Skeletal muscle tissue (tissue), 4 donors: Measurements from ENCODE around the gene SRRM1. TPM values are rescaled to one million over a fixed set of nuclear protein-coding genes. Genes with fewer than 3 reads are reported as not detected.

Experiments used
- H3K27ac ChIP-seq: one replicate; pipeline ENCODE4 v1.7.0; 2013; ENCODE audit warnings: mild to moderate bottlenecking, low read depth, low read length, inconsistent platforms
- H3K27me3 ChIP-seq, 3 donors: one replicate each; pipeline ENCODE4 v1.7.0; 2013; ENCODE audit warnings: low read length in 3 of 3; ENCODE audit not compliant: control insufficient read depth in 3 of 3, insufficient read depth in 3 of 3
- H3K36me3 ChIP-seq, 3 donors: one replicate each; pipeline ENCODE4 v1.7.0; 2013; ENCODE audit warnings: low read length in 3 of 3; ENCODE audit not compliant: control insufficient read depth in 3 of 3, insufficient read depth in 3 of 3
- H3K4me1 ChIP-seq, 3 donors: one replicate each; pipeline ENCODE4 v1.7.0; 2013; ENCODE audit warnings: low read length in 3 of 3, mild to moderate bottlenecking in 3 of 3; ENCODE audit not compliant: control insufficient read depth in 3 of 3, insufficient read depth in 3 of 3
- H3K4me3 ChIP-seq, 3 donors: one replicate each; pipeline ENCODE4 v1.7.0; 2013; ENCODE audit warnings: low read length in 3 of 3
- H3K9ac ChIP-seq, 3 donors: one replicate each; pipeline ENCODE4 v1.7.0; 2013; ENCODE audit warnings: low read length in 3 of 3, mild to moderate bottlenecking in 3 of 3, moderate library complexity in 2 of 3, low read depth in 1 of 3
- H3K9me3 ChIP-seq, 3 donors: one replicate each; pipeline ENCODE4 v1.7.0; 2013; ENCODE audit warnings: low read length in 3 of 3; ENCODE audit not compliant: control insufficient read depth in 3 of 3
- total RNA-seq: library from RNA; depleted of rRNA; stranded (reverse); fragments of >200 nt; gene quantifications from one replicate; pipeline ENCODE4 v1.2.3, GENCODE V29; 2014
- donor health status: Osteomylitis.

SRRM1 gene
- total RNA-seq, 1 donor from 2014 or later, result 29.2 TPM

- Histone ChIP-seq H3K27ac (peak overlapping the region; percentile 100), H3K4me3 (peak overlapping the region; percentile 48 to 72 (median 68)), H3K27me3 (no peaks in the 10 kb centered on the region), H3K9ac (peak overlapping the region; percentile 87 to 100 (median 100)), H3K4me1 (peaks cover 21 to 27% (median 27%) of the 10 kb centered on the region in 3 donors), H3K36me3 (peaks cover 3 to 6% (median 5%) of the 10 kb centered on the region in 3 donors), H3K9me3 (no peaks in the 10 kb centered on the region)
These were observed 1.4 kb upstream of the SRRM1 start for GRCh38 chr1:24641646-24642151.

GRCh38 chr1:24643363-24644099 lies 429 bp downstream of the SRRM1 start:
- Histone ChIP-seq H3K9me3 (no peaks in the 10 kb centered on the region), H3K27me3 (no peaks in the 10 kb centered on the region), H3K27ac (peak overlapping the region; percentile 90), H3K4me1 (peaks cover 21 to 27% (median 27%) of the 10 kb centered on the region in 3 donors), H3K36me3 (peaks cover 18 to 21% (median 18%) of the 10 kb centered on the region in 3 donors), H3K4me3 (peak overlapping the region; percentile 87 to 91 (median 89)), H3K9ac (peak overlapping the region; percentile 91 to 97 (median 93))

GRCh38 chr1:24644100-24644384 lies 940 bp downstream of the SRRM1 start:
- no peaks in the 10 kb centered on the region for H3K27me3 ChIP-seq
- H3K27ac ChIP-seq, result peak overlapping the region; percentile 90
- H3K9ac ChIP-seq, result peak overlapping the region; percentile 91 to 97 (median 93)
- H3K36me3 ChIP-seq, result peaks cover 22 to 26% (median 23%) of the 10 kb centered on the region in 3 donors
- H3K4me3 ChIP-seq, result peak overlapping the region; percentile 87 to 91 (median 89)
- H3K9me3 ChIP-seq, result no peaks in the 10 kb centered on the region
- peaks cover 21 to 27% (median 27%) of the 10 kb centered on the region in 3 donors for H3K4me1 ChIP-seq

GRCh38 chr1:24648919-24649318 lies 5.8 kb downstream of the SRRM1 start:
- Histone ChIP-seq H3K27ac (no peak overlapping the region), H3K4me3 (no peak overlapping the region), H3K27me3 (no peaks in the 10 kb centered on the region), H3K9me3 (no peaks in the 10 kb centered on the region), H3K9ac (no peak overlapping the region), H3K36me3 (peaks cover 58 to 69% (median 64%) of the 10 kb centered on the region in 3 donors), H3K4me1 (peaks cover 14 to 19% (median 15%) of the 10 kb centered on the region in 3 donors)

GRCh38 chr1:24652382-24652781 lies 9.3 kb downstream of the SRRM1 start:
- Histone ChIP-seq H3K27me3 (no peaks in the 10 kb centered on the region), H3K36me3 (peaks cover 70 to 92% (median 86%) of the 10 kb centered on the region in 3 donors), H3K9ac (no peak overlapping the region), H3K4me3 (no peak overlapping the region), H3K27ac (no peak overlapping the region), H3K4me1 (no peaks in the 10 kb centered on the region), H3K9me3 (no peaks in the 10 kb centered on the region)

GRCh38 chr1:24654010-24654409 lies 10.9 kb downstream of the SRRM1 start:
- Histone ChIP-seq H3K4me3 (no peak overlapping the region), H3K27me3 (no peaks in the 10 kb centered on the region), H3K9me3 (no peaks in the 10 kb centered on the region), H3K4me1 (no peaks in the 10 kb centered on the region), H3K9ac (no peak overlapping the region), H3K36me3 (peaks cover 60 to 83% (median 77%) of the 10 kb centered on the region in 3 donors), H3K27ac (no peak overlapping the region)

- Histone ChIP-seq H3K4me3 (no peak overlapping the region), H3K9me3 (no peaks in the 10 kb centered on the region), H3K36me3 (peaks cover 45 to 82% (median 65%) of the 10 kb centered on the region in 3 donors), H3K9ac (no peak overlapping the region), H3K27me3 (no peaks in the 10 kb centered on the region), H3K27ac (no peak overlapping the region), H3K4me1 (no peaks in the 10 kb centered on the region)
These were observed 12.9 kb downstream of the SRRM1 start for GRCh38 chr1:24656046-24656445.

- H3K27ac ChIP-seq, result no peak overlapping the region
- no peaks in the 10 kb centered on the region for H3K27me3 ChIP-seq
- H3K4me1 ChIP-seq, result no peaks in the 10 kb centered on the region
- no peaks in the 10 kb centered on the region for H3K9me3 ChIP-seq
- no peak overlapping the region for H3K9ac ChIP-seq
- H3K36me3 ChIP-seq, result peaks cover 45 to 83% (median 70%) of the 10 kb centered on the region in 3 donors
- H3K4me3 ChIP-seq, result no peak overlapping the region
These were observed 14.7 kb downstream of the SRRM1 start for GRCh38 chr1:24657781-24658180.

- Histone ChIP-seq H3K36me3 (peaks cover 40 to 77% (median 69%) of the 10 kb centered on the region in 3 donors), H3K4me1 (no peaks in the 10 kb centered on the region), H3K27me3 (no peaks in the 10 kb centered on the region), H3K4me3 (no peak overlapping the region), H3K27ac (no peak overlapping the region), H3K9ac (no peak overlapping the region), H3K9me3 (no peaks in the 10 kb centered on the region)
These were observed 16.2 kb downstream of the SRRM1 start for GRCh38 chr1:24659166-24659904.
